ENCODE measurements around the gene PRIMA1.

GRCh38 chr14:93716002-93716745 lies 72.1 kb downstream of the PRIMA1 start:
- no peak for TF ChIP-seq POLR2A (IDR thresholded peaks at IDR 0.05)
- TF ChIP-seq CTCF (IDR thresholded peaks at IDR 0.05), result no peak

Data from thyroid gland (tissue), 4 donors.